ENCODE results near the gene LPA.

The LPA gene

GRCh38 chr6:160692369-160692959, 28.4 kb upstream of the LPA start:
- H3K4me3 ChIP-seq (replicated peaks; ENCODE audit: insufficient read depth, low read length) = no peak overlapping the region
- no peak for TF ChIP-seq REST (IDR thresholded peaks at IDR 0.05; ENCODE audit: insufficient replicate concordance, low read depth)
- TF ChIP-seq SPI1 (IDR thresholded peaks at IDR 0.05; ENCODE audit: borderline replicate concordance, low read depth) = no peak
- TF ChIP-seq GABPA (IDR thresholded peaks at IDR 0.05; ENCODE audit: low read depth) = no peak
- no peak for TF ChIP-seq CTCF (IDR thresholded peaks at IDR 0.05; ENCODE audit: insufficient read depth, low read length)
- no peak for TF ChIP-seq POLR2AphosphoS5 (IDR thresholded peaks at IDR 0.05; ENCODE audit: low read depth)
- DNase-seq (ENCODE audit: low read depth in 1 of 2, low spot score in 1 of 2) = peak in 1 of 2 experiments; percentile 1
- no peaks in the 10 kb centered on the region for H3K27me3 ChIP-seq (ENCODE audit: insufficient read depth, poor library complexity, severe bottlenecking)
- H3K27ac ChIP-seq (replicated peaks) = no peak overlapping the region

GRCh38 chr6:160691617-160692016, 27.5 kb upstream of the LPA start:
- TF ChIP-seq POLR2AphosphoS5 (IDR thresholded peaks at IDR 0.05; ENCODE audit: low read depth) = no peak
- TF ChIP-seq GABPA (IDR thresholded peaks at IDR 0.05; ENCODE audit: low read depth) = no peak
- TF ChIP-seq REST (IDR thresholded peaks at IDR 0.05; ENCODE audit: insufficient replicate concordance, low read depth) = no peak
- TF ChIP-seq SPI1 (IDR thresholded peaks at IDR 0.05; ENCODE audit: borderline replicate concordance, low read depth) = no peak
- no peak for TF ChIP-seq CTCF (IDR thresholded peaks at IDR 0.05; ENCODE audit: insufficient read depth, low read length)
- Histone ChIP-seq H3K27ac (replicated peaks) (no peak overlapping the region), H3K4me3 (replicated peaks; ENCODE audit: insufficient read depth, low read length) (no peak overlapping the region), H3K27me3 (ENCODE audit: insufficient read depth, poor library complexity, severe bottlenecking) (no peaks in the 10 kb centered on the region)
- DNase-seq (ENCODE audit: low read depth in 1 of 2, low spot score in 1 of 2) = no peak

GRCh38 chr6:160690458-160690857, 26.4 kb upstream of the LPA start:
- no peak overlapping the region for H3K4me3 ChIP-seq (replicated peaks; ENCODE audit: insufficient read depth, low read length)
- H3K27ac ChIP-seq (replicated peaks) = no peak overlapping the region
- no peaks in the 10 kb centered on the region for H3K27me3 ChIP-seq (ENCODE audit: insufficient read depth, poor library complexity, severe bottlenecking)
- TF ChIP-seq GABPA (IDR thresholded peaks at IDR 0.05; ENCODE audit: low read depth) (no peak), SPI1 (IDR thresholded peaks at IDR 0.05; ENCODE audit: borderline replicate concordance, low read depth) (no peak), POLR2AphosphoS5 (IDR thresholded peaks at IDR 0.05; ENCODE audit: low read depth) (no peak), CTCF (IDR thresholded peaks at IDR 0.05; ENCODE audit: insufficient read depth, low read length) (no peak), REST (IDR thresholded peaks at IDR 0.05; ENCODE audit: insufficient replicate concordance, low read depth) (no peak)
- no peak for DNase-seq (ENCODE audit: low read depth in 1 of 2, low spot score in 1 of 2)
